ENCODE data around the gene DLGAP1.

The DLGAP1 gene

DNA sequence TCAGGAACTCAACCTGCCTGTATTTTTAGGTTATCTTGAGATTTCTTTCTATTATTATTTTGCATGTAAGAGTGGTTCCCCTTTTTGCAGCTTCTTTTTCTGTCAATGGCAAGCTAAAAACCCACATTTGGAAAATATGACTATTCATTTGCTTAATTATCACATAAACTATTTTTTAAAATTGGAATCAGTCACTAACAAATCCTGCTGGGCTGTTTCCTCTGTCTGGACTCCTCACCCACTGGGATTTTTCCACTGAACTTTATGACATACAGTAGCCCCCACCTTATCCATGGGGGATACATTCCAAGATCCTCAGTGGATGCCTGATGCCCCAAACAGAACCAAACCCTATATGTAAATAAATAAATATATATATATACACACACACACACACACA is 447.3 kb downstream of the DLGAP1 start:
- no peak for ATAC-seq
- TF ChIP-seq OSR1 (CRISPR knock-in tag; IDR thresholded peaks at IDR 0.05) (no peak), TOX (CRISPR knock-in tag; IDR thresholded peaks at IDR 0.05; ENCODE audit: borderline replicate concordance) (no peak), ZNF8 (CRISPR knock-in tag; IDR thresholded peaks at IDR 0.05) (no peak), ZNF565 (CRISPR knock-in tag; conservative IDR thresholded peaks at IDR 0.05; ENCODE audit: low read depth) (no peak), TCF4 (CRISPR knock-in tag; IDR thresholded peaks at IDR 0.05; ENCODE audit: borderline replicate concordance) (no peak)
- TF ChIP-seq, protein P1, sequence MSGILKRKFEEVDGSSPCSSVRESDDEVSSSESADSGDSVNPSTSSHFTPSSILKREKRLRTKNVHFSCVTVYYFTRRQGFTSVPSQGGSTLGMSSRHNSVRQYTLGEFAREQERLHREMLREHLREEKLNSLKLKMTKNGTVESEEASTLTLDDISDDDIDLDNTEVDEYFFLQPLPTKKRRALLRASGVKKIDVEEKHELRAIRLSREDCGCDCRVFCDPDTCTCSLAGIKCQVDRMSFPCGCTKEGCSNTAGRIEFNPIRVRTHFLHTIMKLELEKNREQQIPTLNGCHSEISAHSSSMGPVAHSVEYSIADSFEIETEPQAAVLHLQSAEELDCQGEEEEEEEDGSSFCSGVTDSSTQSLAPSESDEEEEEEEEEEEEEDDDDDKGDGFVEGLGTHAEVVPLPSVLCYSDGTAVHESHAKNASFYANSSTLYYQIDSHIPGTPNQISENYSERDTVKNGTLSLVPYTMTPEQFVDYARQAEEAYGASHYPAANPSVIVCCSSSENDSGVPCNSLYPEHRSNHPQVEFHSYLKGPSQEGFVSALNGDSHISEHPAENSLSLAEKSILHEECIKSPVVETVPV (CRISPR knock-in tag; IDR thresholded peaks at IDR 0.05), result no peak
- TF ChIP-seq, protein P2, sequence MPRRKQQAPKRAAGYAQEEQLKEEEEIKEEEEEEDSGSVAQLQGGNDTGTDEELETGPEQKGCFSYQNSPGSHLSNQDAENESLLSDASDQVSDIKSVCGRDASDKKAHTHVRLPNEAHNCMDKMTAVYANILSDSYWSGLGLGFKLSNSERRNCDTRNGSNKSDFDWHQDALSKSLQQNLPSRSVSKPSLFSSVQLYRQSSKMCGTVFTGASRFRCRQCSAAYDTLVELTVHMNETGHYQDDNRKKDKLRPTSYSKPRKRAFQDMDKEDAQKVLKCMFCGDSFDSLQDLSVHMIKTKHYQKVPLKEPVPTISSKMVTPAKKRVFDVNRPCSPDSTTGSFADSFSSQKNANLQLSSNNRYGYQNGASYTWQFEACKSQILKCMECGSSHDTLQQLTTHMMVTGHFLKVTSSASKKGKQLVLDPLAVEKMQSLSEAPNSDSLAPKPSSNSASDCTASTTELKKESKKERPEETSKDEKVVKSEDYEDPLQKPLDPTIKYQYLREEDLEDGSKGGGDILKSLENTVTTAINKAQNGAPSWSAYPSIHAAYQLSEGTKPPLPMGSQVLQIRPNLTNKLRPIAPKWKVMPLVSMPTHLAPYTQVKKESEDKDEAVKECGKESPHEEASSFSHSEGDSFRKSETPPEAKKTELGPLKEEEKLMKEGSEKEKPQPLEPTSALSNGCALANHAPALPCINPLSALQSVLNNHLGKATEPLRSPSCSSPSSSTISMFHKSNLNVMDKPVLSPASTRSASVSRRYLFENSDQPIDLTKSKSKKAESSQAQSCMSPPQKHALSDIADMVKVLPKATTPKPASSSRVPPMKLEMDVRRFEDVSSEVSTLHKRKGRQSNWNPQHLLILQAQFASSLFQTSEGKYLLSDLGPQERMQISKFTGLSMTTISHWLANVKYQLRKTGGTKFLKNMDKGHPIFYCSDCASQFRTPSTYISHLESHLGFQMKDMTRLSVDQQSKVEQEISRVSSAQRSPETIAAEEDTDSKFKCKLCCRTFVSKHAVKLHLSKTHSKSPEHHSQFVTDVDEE (CRISPR knock-in tag; IDR thresholded peaks at IDR 0.05), result no peak

DNA sequence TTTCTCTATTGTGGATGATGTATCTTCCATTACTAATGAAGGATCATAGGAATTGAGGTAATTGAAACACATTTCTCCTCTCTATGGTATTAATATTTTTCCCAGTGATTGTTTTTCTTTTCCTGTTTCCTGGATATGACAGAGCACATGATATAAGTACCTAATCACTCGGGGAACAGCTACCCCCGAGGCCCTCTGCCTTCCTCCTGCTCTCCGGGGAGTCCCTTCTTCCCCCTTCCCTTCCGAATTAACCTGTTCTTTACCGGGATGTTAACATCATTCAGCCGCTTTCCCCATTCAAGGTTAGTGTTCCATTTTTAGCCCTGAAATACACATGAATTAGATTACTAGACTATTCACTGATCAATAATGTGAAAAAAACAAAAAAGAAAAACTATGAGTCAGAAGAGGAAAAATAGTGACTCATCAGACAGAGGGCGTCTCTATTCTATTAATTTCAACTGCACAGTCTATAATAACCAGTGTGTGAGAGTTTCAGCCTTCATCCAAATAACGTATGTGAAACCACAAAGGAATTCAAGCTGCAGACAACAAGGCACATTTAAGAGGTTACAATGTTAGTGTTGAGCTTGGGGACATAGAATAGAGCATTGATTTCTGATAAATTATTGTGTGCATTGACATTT is 450.8 kb downstream of the DLGAP1 start:
- TF ChIP-seq BACH2 (CRISPR knock-in tag; IDR thresholded peaks at IDR 0.05; ENCODE audit: borderline replicate concordance) (no peak), ESRRG (CRISPR knock-in tag; IDR thresholded peaks at IDR 0.05) (no peak)
- ATAC-seq, result no peak

- ATAC-seq, result peak; percentile 51; the same call in 1 of the 3 replicates
- TF ChIP-seq SNAI2 (CRISPR knock-in tag; IDR thresholded peaks at IDR 0.05) (no peak), BACH2 (CRISPR knock-in tag; IDR thresholded peaks at IDR 0.05; ENCODE audit: borderline replicate concordance) (no peak), ISL1 (CRISPR knock-in tag; IDR thresholded peaks at IDR 0.05) (no peak), TOX (CRISPR knock-in tag; IDR thresholded peaks at IDR 0.05; ENCODE audit: borderline replicate concordance) (no peak)
- TF ChIP-seq, protein P3, sequence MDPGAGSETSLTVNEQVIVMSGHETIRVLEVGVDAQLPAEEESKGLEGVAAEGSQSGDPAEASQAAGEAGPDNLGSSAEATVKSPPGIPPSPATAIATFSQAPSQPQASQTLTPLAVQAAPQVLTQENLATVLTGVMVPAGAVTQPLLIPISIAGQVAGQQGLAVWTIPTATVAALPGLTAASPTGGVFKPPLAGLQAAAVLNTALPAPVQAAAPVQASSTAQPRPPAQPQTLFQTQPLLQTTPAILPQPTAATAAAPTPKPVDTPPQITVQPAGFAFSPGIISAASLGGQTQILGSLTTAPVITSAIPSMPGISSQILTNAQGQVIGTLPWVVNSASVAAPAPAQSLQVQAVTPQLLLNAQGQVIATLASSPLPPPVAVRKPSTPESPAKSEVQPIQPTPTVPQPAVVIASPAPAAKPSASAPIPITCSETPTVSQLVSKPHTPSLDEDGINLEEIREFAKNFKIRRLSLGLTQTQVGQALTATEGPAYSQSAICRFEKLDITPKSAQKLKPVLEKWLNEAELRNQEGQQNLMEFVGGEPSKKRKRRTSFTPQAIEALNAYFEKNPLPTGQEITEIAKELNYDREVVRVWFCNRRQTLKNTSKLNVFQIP (CRISPR knock-in tag; IDR thresholded peaks at IDR 0.05; ENCODE audit: borderline replicate concordance, low read depth), result no peak
- TF ChIP-seq, protein P2 (CRISPR knock-in tag; IDR thresholded peaks at IDR 0.05), result no peak
Measured at GRCh38 chr18:3998698-3999333, 456.3 kb downstream of the DLGAP1 start.

DNA sequence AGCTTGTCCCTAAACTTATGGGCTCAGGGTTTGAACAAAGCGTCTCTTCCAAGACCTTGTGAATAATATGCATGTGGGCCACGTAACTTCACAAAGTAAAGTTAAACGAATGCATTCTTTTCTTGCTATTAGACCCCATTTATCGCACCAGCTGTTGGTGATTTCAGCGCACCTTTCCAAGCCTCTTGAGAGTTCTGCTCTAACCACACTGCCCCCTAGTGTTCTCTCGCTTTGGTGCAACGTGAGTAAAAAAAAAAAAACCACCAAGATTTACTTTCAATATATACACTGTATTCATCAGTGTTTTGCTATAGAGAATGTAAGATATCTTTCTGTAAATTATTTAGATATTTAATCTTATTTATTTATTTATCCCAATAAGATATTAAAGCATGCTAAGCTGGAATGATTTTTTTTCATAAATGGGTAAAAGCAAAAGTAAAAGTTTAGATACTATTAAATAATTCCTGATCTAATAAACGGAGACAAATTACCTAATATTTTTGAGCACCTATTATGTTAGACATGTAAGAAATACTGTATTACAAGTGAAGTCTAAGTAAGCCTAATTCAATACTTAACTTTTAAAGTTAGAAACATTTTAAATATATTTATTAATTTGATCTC is 459.5 kb downstream of the DLGAP1 start:
- peak; percentile 67 for ATAC-seq
- TF ChIP-seq TCF4 (CRISPR knock-in tag; IDR thresholded peaks at IDR 0.05; ENCODE audit: borderline replicate concordance) (no peak), ZNF565 (CRISPR knock-in tag; conservative IDR thresholded peaks at IDR 0.05; ENCODE audit: low read depth) (no peak), ZNF70 (CRISPR knock-in tag; IDR thresholded peaks at IDR 0.05) (no peak), TOX (CRISPR knock-in tag; IDR thresholded peaks at IDR 0.05; ENCODE audit: borderline replicate concordance) (no peak), ZFP30 (CRISPR knock-in tag; IDR thresholded peaks at IDR 0.05) (no peak), PPARA (CRISPR knock-in tag; IDR thresholded peaks at IDR 0.05; ENCODE audit: borderline replicate concordance) (no peak), CREB5 (CRISPR knock-in tag; IDR thresholded peaks at IDR 0.05; ENCODE audit: low read depth) (no peak)
- TF ChIP-seq, protein P4, sequence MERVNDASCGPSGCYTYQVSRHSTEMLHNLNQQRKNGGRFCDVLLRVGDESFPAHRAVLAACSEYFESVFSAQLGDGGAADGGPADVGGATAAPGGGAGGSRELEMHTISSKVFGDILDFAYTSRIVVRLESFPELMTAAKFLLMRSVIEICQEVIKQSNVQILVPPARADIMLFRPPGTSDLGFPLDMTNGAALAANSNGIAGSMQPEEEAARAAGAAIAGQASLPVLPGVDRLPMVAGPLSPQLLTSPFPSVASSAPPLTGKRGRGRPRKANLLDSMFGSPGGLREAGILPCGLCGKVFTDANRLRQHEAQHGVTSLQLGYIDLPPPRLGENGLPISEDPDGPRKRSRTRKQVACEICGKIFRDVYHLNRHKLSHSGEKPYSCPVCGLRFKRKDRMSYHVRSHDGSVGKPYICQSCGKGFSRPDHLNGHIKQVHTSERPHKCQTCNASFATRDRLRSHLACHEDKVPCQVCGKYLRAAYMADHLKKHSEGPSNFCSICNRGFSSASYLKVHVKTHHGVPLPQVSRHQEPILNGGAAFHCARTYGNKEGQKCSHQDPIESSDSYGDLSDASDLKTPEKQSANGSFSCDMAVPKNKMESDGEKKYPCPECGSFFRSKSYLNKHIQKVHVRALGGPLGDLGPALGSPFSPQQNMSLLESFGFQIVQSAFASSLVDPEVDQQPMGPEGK (CRISPR knock-in tag; IDR thresholded peaks at IDR 0.05; ENCODE audit: borderline replicate concordance), result no peak
- TF ChIP-seq, protein P2 (CRISPR knock-in tag; IDR thresholded peaks at IDR 0.05), result no peak

All from SK-N-SH treated with all-trans-retinoic acid at 6 μM for 48 hours (cell line).